ENCODE results near the gene TXNDC5.
"Not testable (repeated sequence)": the region's sequence is repeated elsewhere in the genome, so short reads cannot be mapped to it uniquely, and the experiment has no call there.

TXNDC5 gene

GRCh38 chr6:7907159-7907558 is 3.4 kb downstream of the TXNDC5 start:
- no peak for TF ChIP-seq POLR2A (IDR thresholded peaks at IDR 0.05; ENCODE audit: low read depth, low read length)
- no peak for FAIRE-seq
- DNase-seq (ENCODE audit: insufficient read length, low spot score), result no peak

GRCh38 chr6:7906741-7907140 is 3.8 kb downstream of the TXNDC5 start:
- no peak for DNase-seq (ENCODE audit: insufficient read length, low spot score)
- TF ChIP-seq POLR2A (IDR thresholded peaks at IDR 0.05; ENCODE audit: low read depth, low read length), result no peak
- FAIRE-seq, result no peak

GRCh38 chr6:7905416-7905815 is 5.2 kb downstream of the TXNDC5 start:
- FAIRE-seq (no peak), DNase-seq (ENCODE audit: insufficient read length, low spot score) (no peak)
- TF ChIP-seq POLR2A (IDR thresholded peaks at IDR 0.05; ENCODE audit: low read depth, low read length), result no peak

GRCh38 chr6:7904654-7905319 is 5.8 kb downstream of the TXNDC5 start:
- TF ChIP-seq POLR2A (IDR thresholded peaks at IDR 0.05; ENCODE audit: low read depth, low read length), result no peak
- DNase-seq (ENCODE audit: insufficient read length, low spot score) (no peak), FAIRE-seq (no peak)

- DNase-seq (ENCODE audit: insufficient read length, low spot score) (no peak), FAIRE-seq (no peak)
- TF ChIP-seq POLR2A (IDR thresholded peaks at IDR 0.05; ENCODE audit: low read depth, low read length), result no peak
Observed at GRCh38 chr6:7903673-7904072, 6.9 kb downstream of the TXNDC5 start.

- DNase-seq (ENCODE audit: insufficient read length, low spot score), result no peak
- TF ChIP-seq POLR2A (IDR thresholded peaks at IDR 0.05; ENCODE audit: low read depth, low read length), result no peak
- no peak for FAIRE-seq
Observed at GRCh38 chr6:7902867-7903266, 7.7 kb downstream of the TXNDC5 start.

GRCh38 chr6:7902221-7902620 is 8.4 kb downstream of the TXNDC5 start:
- FAIRE-seq (no peak), DNase-seq (ENCODE audit: insufficient read length, low spot score) (no peak)
- no peak for TF ChIP-seq POLR2A (IDR thresholded peaks at IDR 0.05; ENCODE audit: low read depth, low read length)

- FAIRE-seq (no peak), DNase-seq (ENCODE audit: insufficient read length, low spot score) (no peak)
- TF ChIP-seq POLR2A (IDR thresholded peaks at IDR 0.05; ENCODE audit: low read depth, low read length), result no peak
Observed at GRCh38 chr6:7901780-7902179, 8.8 kb downstream of the TXNDC5 start.

GRCh38 chr6:7901056-7901455 is 9.5 kb downstream of the TXNDC5 start:
- FAIRE-seq (no peak), DNase-seq (ENCODE audit: insufficient read length, low spot score) (no peak)
- TF ChIP-seq POLR2A (IDR thresholded peaks at IDR 0.05; ENCODE audit: low read depth, low read length), result no peak

- DNase-seq (ENCODE audit: insufficient read length, low spot score) (no peak), FAIRE-seq (no peak)
- no peak for TF ChIP-seq POLR2A (IDR thresholded peaks at IDR 0.05; ENCODE audit: low read depth, low read length)
Observed at GRCh38 chr6:7900621-7901020, 10.0 kb downstream of the TXNDC5 start.

- FAIRE-seq, result no peak
- no peak for DNase-seq (ENCODE audit: insufficient read length, low spot score)
- TF ChIP-seq POLR2A (IDR thresholded peaks at IDR 0.05; ENCODE audit: low read depth, low read length), result no peak
Observed at GRCh38 chr6:7899889-7900213, 10.7 kb downstream of the TXNDC5 start.

- no peak for TF ChIP-seq POLR2A (IDR thresholded peaks at IDR 0.05; ENCODE audit: low read depth, low read length)
- DNase-seq (ENCODE audit: insufficient read length, low spot score) (no peak), FAIRE-seq (no peak)
Observed at GRCh38 chr6:7899101-7899888, 11.3 kb downstream of the TXNDC5 start.

GRCh38 chr6:7898193-7898586 is 12.4 kb downstream of the TXNDC5 start:
- not testable (repeated sequence) for FAIRE-seq; DNase-seq (ENCODE audit: insufficient read length, low spot score)

- TF ChIP-seq POLR2A (IDR thresholded peaks at IDR 0.05; ENCODE audit: low read depth, low read length), result no peak
Observed at GRCh38 chr6:7897461-7898192, 13.0 kb downstream of the TXNDC5 start.

More at GRCh38 chr6:7897461-7898192, 13.0 kb downstream of the TXNDC5 start:
- DNase-seq (ENCODE audit: insufficient read length, low spot score), result no peak
- FAIRE-seq, result no peak

Measured in H54 (cell line).